Measurements from ENCODE around the gene THAP9.

DNA sequence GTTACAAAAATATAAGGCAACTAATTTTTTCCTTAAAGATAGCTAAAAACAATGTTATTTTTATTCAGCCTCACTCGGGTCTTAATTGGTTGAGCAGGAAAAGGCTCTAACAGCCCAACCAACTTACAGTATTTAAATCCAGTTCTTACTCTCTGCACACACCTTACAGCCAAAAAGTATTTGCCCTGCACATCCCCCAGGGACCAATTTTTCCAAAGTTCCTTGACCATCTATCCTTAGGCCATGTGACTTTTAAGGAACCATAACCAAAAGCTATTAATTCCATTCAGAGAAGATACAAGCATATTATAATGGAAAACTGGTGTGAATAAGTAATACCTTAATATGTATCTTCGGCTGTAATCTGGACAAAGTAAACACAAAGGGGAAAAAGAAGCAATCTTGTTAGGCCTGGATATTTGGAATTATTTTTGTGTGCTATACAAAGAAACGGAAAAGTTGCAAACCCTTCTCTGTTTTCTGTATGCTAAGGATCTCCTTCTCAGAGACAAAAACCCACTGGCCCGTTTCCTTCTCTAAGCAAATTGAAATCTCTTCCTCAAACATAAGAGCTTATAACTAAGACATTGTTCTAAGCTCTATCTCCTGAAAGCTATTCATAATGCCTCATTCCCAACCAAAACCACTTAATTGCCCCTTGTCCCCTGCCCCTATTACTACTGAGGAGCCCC lies 1.0 kb upstream of the THAP9 start:
- TF ChIP-seq, protein P1, sequence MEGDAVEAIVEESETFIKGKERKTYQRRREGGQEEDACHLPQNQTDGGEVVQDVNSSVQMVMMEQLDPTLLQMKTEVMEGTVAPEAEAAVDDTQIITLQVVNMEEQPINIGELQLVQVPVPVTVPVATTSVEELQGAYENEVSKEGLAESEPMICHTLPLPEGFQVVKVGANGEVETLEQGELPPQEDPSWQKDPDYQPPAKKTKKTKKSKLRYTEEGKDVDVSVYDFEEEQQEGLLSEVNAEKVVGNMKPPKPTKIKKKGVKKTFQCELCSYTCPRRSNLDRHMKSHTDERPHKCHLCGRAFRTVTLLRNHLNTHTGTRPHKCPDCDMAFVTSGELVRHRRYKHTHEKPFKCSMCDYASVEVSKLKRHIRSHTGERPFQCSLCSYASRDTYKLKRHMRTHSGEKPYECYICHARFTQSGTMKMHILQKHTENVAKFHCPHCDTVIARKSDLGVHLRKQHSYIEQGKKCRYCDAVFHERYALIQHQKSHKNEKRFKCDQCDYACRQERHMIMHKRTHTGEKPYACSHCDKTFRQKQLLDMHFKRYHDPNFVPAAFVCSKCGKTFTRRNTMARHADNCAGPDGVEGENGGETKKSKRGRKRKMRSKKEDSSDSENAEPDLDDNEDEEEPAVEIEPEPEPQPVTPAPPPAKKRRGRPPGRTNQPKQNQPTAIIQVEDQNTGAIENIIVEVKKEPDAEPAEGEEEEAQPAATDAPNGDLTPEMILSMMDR (IDR thresholded peaks at IDR 0.05), result no peak
- TF ChIP-seq PHF8 (IDR thresholded peaks at IDR 0.05; ENCODE audit: borderline replicate concordance, low read depth) (no peak), POLR2A (IDR thresholded peaks at IDR 0.05; ENCODE audit: low read length) (no peak), RAD21 (conservative IDR thresholded peaks at IDR 0.05 in 1 of 2, IDR thresholded peaks at IDR 0.05 in 1 of 2) (no peak), CEBPB (IDR thresholded peaks at IDR 0.05) (no peak), MYC (IDR thresholded peaks at IDR 0.05; ENCODE audit: borderline replicate concordance, low read length) (no peak)
